Measurements from ENCODE around the gene RSAD1.

The RSAD1 gene

GRCh38 chr17:50483266-50483665 lies 4.6 kb downstream of the RSAD1 start:
- no peak overlapping the region for H3K4me3 Mint-ChIP-seq
- H3K36me3 Mint-ChIP-seq, result peaks cover 15% of the 10 kb centered on the region
- H3K27me3 Mint-ChIP-seq, result no peaks in the 10 kb centered on the region
- DNase-seq (ENCODE audit: low spot score in 2 of 2) (no peak), ATAC-seq (ENCODE audit: low read depth) (no peak)
- H3K4me1 Mint-ChIP-seq, result peaks cover 10% of the 10 kb centered on the region
- H3K27ac Mint-ChIP-seq, result no peak overlapping the region
- no peaks in the 10 kb centered on the region for H3K9me3 Mint-ChIP-seq

GRCh38 chr17:50484386-50485155 lies 5.9 kb downstream of the RSAD1 start:
- DNase-seq (ENCODE audit: low spot score in 2 of 2) (no peak), ATAC-seq (ENCODE audit: low read depth) (no peak)
- no peak overlapping the region for H3K4me3 Mint-ChIP-seq
- H3K9me3 Mint-ChIP-seq, result no peaks in the 10 kb centered on the region
- H3K27ac Mint-ChIP-seq, result no peak overlapping the region
- no peaks in the 10 kb centered on the region for H3K27me3 Mint-ChIP-seq
- peaks cover 14% of the 10 kb centered on the region for H3K36me3 Mint-ChIP-seq
- peaks cover 8% of the 10 kb centered on the region for H3K4me1 Mint-ChIP-seq

GRCh38 chr17:50487213-50488096 lies 8.8 kb downstream of the RSAD1 start:
- DNase-seq (ENCODE audit: low spot score in 2 of 2), result no peak
- Mint-ChIP-seq H3K36me3 (peaks cover 12% of the 10 kb centered on the region), H3K27ac (no peak overlapping the region), H3K9me3 (no peaks in the 10 kb centered on the region), H3K4me3 (no peak overlapping the region), H3K27me3 (no peaks in the 10 kb centered on the region), H3K4me1 (no peaks in the 10 kb centered on the region)
- no peak for ATAC-seq (ENCODE audit: low read depth)

DNA sequence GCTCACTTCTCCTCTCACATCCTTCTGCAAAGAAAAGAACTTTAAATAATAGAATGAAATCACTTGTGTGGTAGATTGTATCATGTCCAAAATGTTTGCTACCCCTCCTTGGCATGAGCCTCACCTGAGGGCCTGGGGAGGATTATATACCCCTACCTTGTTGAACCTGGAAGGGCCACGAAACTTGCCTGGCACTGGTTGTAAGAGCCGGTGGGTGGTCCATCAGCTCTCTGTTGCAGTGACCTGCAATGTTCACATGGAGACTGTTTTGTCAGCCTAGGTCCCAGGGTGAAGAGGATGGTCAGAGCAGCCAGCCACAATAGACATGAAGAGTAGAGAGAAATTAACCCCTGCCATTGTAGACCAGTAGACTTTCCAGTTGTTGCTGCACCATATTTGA lies 10.2 kb downstream of the RSAD1 start:
- Mint-ChIP-seq H3K9me3 (no peaks in the 10 kb centered on the region), H3K4me3 (no peak overlapping the region), H3K27me3 (no peaks in the 10 kb centered on the region), H3K27ac (no peak overlapping the region), H3K4me1 (no peaks in the 10 kb centered on the region), H3K36me3 (peaks cover 7% of the 10 kb centered on the region)
- DNase-seq (ENCODE audit: low spot score in 2 of 2) (no peak), ATAC-seq (ENCODE audit: low read depth) (no peak)

DNA sequence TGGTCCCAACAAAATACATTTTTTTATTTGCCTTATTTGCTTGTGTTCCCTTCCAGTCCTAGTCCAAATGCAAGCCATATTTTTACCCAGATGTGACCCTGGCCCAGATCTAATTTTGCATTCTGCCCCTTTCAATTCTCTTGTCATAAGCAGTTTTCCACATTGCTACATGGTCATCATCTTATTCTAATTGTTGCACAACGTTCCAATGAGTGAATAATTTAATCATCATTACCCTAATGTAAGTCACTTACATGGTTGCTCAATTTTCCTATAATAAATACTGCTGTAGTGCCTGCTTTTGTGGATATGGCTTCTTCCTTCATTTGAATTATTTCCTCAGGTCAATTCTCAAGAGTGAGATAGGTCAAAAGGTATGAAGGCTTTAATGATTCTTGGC lies 12.8 kb downstream of the RSAD1 start:
- Mint-ChIP-seq H3K4me3 (no peak overlapping the region), H3K27me3 (no peaks in the 10 kb centered on the region), H3K36me3 (no peaks in the 10 kb centered on the region), H3K27ac (no peak overlapping the region), H3K4me1 (no peaks in the 10 kb centered on the region), H3K9me3 (no peaks in the 10 kb centered on the region)
- no peak for DNase-seq (ENCODE audit: low spot score in 2 of 2)
- no peak for ATAC-seq (ENCODE audit: low read depth)

DNA sequence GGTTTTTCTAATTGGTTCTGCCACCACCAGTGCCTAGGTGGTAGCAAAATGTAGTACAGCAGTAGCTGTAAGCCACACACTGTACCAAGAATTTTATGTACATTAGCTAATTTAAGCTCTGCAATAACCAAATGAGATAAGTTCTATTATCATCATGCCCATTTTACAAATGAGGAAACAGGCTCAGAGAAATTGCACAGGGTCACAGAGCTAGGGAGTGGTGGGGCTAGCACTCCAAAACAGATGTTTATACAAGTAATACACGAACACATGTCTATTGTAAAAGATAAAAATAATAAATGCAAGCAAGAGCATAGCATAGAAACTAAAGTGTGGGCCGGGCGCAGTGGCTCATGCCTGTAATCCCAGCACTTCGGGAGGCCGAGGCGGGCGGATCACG lies 13.6 kb downstream of the RSAD1 start:
- Mint-ChIP-seq H3K4me1 (no peaks in the 10 kb centered on the region), H3K9me3 (no peaks in the 10 kb centered on the region), H3K36me3 (no peaks in the 10 kb centered on the region), H3K4me3 (no peak overlapping the region), H3K27me3 (no peaks in the 10 kb centered on the region), H3K27ac (no peak overlapping the region)
- no peak for ATAC-seq (ENCODE audit: low read depth)
- no peak for DNase-seq (ENCODE audit: low spot score in 2 of 2)

DNA sequence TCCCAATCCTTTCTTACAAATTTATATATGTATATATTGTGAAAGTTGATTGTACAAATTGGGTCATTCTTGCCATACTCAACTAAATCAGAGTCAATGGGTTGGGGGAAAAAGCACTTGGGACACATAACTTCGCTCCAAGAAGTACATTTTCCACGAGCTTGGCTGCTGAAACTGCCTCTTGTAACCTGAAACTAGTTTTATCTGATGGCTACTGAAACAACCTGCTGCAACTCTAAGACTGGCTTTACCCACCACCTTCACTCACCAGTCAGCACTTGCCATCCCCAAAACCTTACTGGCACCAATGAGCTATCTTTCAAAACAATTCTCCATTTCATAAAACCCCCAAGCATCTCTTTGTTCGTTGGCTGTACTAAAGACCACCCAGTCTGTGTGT lies 15.1 kb downstream of the RSAD1 start:
- Mint-ChIP-seq H3K4me1 (no peaks in the 10 kb centered on the region), H3K9me3 (no peaks in the 10 kb centered on the region), H3K36me3 (no peaks in the 10 kb centered on the region), H3K27me3 (no peaks in the 10 kb centered on the region), H3K27ac (no peak overlapping the region), H3K4me3 (no peak overlapping the region)
- DNase-seq (ENCODE audit: low spot score in 2 of 2), result no peak
- ATAC-seq (ENCODE audit: low read depth), result no peak

DNA sequence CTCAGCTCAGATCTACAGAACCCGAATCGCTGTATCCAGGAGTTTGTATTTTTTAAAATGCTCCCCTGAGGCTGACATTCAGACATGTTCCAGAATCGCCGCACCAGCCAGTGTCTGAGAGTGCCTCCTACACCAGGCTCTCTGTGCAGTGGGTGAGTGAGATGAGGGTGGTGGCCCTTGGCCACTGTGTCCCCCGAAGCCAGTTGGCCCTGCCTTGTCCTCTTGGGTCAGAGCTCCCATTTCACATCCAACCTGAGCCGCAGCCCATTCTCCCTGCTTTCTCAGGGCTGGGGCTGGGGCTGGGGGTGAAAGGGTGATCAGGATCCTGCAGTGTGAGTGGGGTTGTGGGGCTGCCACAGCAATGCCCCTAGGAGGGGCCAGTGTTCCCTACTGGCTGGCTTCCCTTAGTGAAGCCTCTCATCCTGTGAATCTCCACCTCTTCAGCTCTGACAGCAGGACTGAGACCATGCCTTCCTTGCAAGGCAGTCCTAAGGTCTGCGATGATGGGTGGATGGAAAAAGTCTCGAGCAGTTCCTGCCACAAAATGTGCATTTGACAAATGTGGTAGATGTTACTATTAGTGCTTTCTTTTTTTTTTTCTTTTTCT lies 16.7 kb downstream of the RSAD1 start:
- Mint-ChIP-seq H3K4me3 (no peak overlapping the region), H3K9me3 (no peaks in the 10 kb centered on the region), H3K36me3 (no peaks in the 10 kb centered on the region), H3K4me1 (no peaks in the 10 kb centered on the region), H3K27me3 (no peaks in the 10 kb centered on the region), H3K27ac (no peak overlapping the region)
- ATAC-seq (ENCODE audit: low read depth), result no peak
- no peak for DNase-seq (ENCODE audit: low spot score in 2 of 2)

DNA sequence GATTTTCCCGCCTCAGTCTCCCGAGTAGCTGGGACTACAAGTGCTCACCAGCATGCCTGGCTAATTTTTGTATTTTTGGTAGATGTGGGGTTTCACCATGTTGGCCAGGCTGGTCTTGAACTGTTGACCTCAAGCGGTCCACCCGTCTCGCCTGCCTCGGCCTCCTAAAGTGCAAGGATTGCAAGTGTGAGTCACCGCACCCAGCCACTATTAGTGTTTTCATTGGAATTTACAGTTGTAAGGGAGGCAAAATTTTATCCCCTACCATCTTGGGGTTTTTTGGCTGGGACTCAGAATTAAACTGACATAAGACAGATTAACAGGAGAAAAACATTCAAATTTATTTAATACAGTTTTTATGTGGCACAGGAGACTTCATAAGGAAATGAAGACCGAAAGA lies 17.3 kb downstream of the RSAD1 start:
- no peak overlapping the region for H3K27ac Mint-ChIP-seq
- H3K4me3 Mint-ChIP-seq, result no peak overlapping the region
- H3K9me3 Mint-ChIP-seq, result no peaks in the 10 kb centered on the region
- ATAC-seq (ENCODE audit: low read depth) (no peak), DNase-seq (ENCODE audit: low spot score in 2 of 2) (no peak)
- H3K36me3 Mint-ChIP-seq, result no peaks in the 10 kb centered on the region
- no peaks in the 10 kb centered on the region for H3K4me1 Mint-ChIP-seq
- H3K27me3 Mint-ChIP-seq, result no peaks in the 10 kb centered on the region

DNA sequence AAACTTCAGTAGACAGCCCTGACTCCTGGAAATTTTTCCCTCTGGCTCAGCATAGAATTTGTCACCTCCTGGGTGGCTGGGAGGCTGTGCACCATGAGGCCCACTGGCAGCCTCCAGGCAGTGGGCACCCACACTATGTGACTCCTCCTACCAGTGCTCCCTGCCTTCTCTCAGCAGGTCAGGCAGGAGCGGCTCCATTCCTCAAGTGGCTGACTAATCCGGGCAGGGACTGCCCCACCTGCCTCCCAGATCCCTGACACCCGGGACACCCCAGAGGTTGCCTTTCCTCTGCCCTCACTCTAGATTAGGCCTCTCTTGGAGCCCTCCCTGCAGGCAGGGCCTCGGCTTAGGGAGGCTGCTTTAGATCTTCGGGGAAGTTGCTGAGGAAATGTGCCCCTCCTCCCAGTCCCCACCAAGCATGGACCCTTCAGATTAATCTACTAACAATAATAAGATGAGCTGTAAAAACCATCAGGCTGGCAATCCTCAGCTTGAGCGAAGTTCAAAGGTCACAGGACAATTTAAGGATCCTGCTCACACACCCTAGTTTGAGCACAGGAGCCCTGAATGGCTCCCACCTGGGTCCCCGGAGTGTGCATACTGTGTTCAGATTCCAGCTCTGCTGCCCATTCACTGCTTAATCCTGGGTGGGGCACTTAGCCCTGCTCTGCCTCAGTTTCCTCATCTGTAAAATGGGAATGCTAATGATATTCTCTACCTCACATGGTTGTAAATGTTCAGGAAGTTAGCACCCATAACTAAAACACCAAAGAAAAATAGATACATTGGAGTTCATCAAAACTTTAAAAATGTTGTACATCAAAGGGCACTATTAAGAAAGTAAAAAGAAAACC lies 19.6 kb downstream of the RSAD1 start:
- ATAC-seq (ENCODE audit: low read depth) (no peak), DNase-seq (ENCODE audit: low spot score in 2 of 2) (no peak)
- H3K27ac Mint-ChIP-seq, result no peak overlapping the region
- no peaks in the 10 kb centered on the region for H3K27me3 Mint-ChIP-seq
- no peak overlapping the region for H3K4me3 Mint-ChIP-seq
- no peaks in the 10 kb centered on the region for H3K4me1 Mint-ChIP-seq
- H3K9me3 Mint-ChIP-seq, result no peaks in the 10 kb centered on the region
- H3K36me3 Mint-ChIP-seq, result no peaks in the 10 kb centered on the region

DNA sequence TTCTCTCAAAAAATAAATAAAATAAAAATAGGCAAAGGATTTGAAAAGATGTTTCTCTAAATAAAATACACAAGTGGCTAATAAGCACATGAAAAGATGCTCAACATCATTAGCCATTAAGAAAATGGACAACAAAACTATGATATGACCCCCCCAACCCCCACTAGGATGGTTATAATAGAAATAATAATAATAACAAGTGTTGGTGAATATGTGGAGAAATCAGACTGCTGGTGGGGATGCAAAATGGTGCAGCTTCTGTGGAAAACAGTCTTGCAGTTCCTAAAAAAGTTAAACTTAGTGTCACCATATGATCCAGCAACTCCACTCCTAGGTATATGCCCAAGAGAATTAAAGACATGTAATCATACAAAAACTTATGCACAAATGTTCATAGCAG lies 20.6 kb downstream of the RSAD1 start:
- ATAC-seq (ENCODE audit: low read depth), result no peak
- Mint-ChIP-seq H3K36me3 (no peaks in the 10 kb centered on the region), H3K4me3 (no peak overlapping the region), H3K27ac (no peak overlapping the region), H3K4me1 (no peaks in the 10 kb centered on the region), H3K27me3 (peaks cover 2% of the 10 kb centered on the region), H3K9me3 (no peaks in the 10 kb centered on the region)
- no peak for DNase-seq (ENCODE audit: low spot score in 2 of 2)

GRCh38 chr17:50499721-50500120 lies 21.1 kb downstream of the RSAD1 start:
- ATAC-seq (ENCODE audit: low read depth), result no peak
- Mint-ChIP-seq H3K27me3 (peaks cover 2% of the 10 kb centered on the region), H3K9me3 (no peaks in the 10 kb centered on the region), H3K36me3 (no peaks in the 10 kb centered on the region), H3K27ac (no peak overlapping the region), H3K4me1 (no peaks in the 10 kb centered on the region), H3K4me3 (no peak overlapping the region)
- DNase-seq (ENCODE audit: low spot score in 2 of 2), result no peak

DNA sequence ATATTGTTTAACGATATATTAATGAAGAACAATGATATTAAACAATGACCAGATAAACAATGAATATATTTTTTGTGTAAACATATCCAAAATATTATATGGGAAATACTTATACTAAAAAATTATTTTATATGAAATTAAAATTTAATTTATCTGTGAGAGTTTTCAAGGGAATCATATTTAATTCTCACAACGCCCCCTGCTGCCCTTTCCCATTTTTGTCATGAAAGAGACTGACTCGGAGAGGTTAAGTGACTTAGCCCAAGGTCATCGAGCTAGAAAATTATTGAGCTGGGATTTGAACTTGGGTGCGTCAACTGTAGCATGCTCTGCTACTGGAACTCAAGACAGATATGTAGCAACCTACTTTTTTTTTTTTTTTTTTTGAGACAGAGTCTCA lies 22.4 kb downstream of the RSAD1 start:
- Mint-ChIP-seq H3K4me3 (no peak overlapping the region), H3K36me3 (no peaks in the 10 kb centered on the region), H3K4me1 (no peaks in the 10 kb centered on the region), H3K27ac (no peak overlapping the region), H3K27me3 (peaks cover 2% of the 10 kb centered on the region), H3K9me3 (no peaks in the 10 kb centered on the region)
- ATAC-seq (ENCODE audit: low read depth) (no peak), DNase-seq (ENCODE audit: low spot score in 2 of 2) (no peak)

Data from memory B cell (primary cell).